K562 (cell line): ENCODE data around the gene IFI16. TPM values are rescaled to one million over a fixed set of nuclear protein-coding genes. Genes with fewer than 3 reads are reported as not detected.

Source experiments
- ATAC-seq: fragments of 200-7000 bp; cut with Tn5 transposase; 3 replicates; pipeline ENCODE4 v1.9.1; 2020; ENCODE audit warnings: moderate library complexity
- BruUV-seq: library from RNA; stranded (reverse); fragments of 400-500 nt; replicated peaks from 2 replicates; lab custom pipeline; 2021; lab: Mats Ljungman, UMichigan
- CTCF ChIA-PET: fragments of 300-600 bp; formaldehyde crosslinking; extraction: SDS; loops from one replicate; lab custom pipeline; 2021; ENCODE audit warnings: low intra/inter-chr PET ratio; lab: Yijun Ruan, JAX
- POLR2A ChIA-PET: fragments of 300-600, 350-650 bp; sonication (Branson Sonifier 250); formaldehyde crosslinking; extraction: SDS; loops from one replicate; lab custom pipeline; 2021; ENCODE audit warnings: antibody characterized with exemption, inconsistent platforms; lab: Yijun Ruan, JAX
- DNase-seq, 4 experiments: peaks; one replicate each; pipeline versions ENCODE4 v3.0.0 to v3.0.0-alpha.2; 2011 to 2018; ENCODE audit warnings: low spot score in 3 of 4, mixed read lengths in 3 of 4; ENCODE audit errors: extremely low read depth in 1 of 4
- FAIRE-seq: peaks from 2 replicates; lab custom pipeline; 2011; peaks lifted over from hg19 to GRCh38; lab: Jason Lieb, UNC
- H2AFZ ChIP-seq: 2 replicates; pipeline ENCODE4 v1.6.0; 2011; ENCODE audit warnings: low read depth, low read length, control low read depth, inconsistent platforms
- H3K27ac ChIP-seq: fragments of 200-600 bp; 3 replicates; pipeline ENCODE4 v1.8.0; 2011; ENCODE audit warnings: low read depth, mild to moderate bottlenecking, control low read depth, inconsistent platforms, low read length, moderate library complexity, mixed read lengths; ENCODE audit errors: extremely low read depth
- H3K27me3 ChIP-seq, 2 experiments: fragments of 300-600 bp in 1 of 2; 2 replicates in 1 of 2; 3 replicates in 1 of 2; pipeline versions ENCODE4 v1.6.0 to v1.8.0; 2011; ENCODE audit warnings: inconsistent platforms in 2 of 2, low read length in 2 of 2, mild to moderate bottlenecking in 1 of 2, mixed read lengths in 1 of 2, moderate library complexity in 1 of 2; ENCODE audit not compliant: control insufficient read depth in 2 of 2, insufficient read depth in 2 of 2
- H3K36me3 ChIP-seq: fragments of 300-600 bp; 3 replicates; pipeline ENCODE4 v1.8.0; 2011; ENCODE audit warnings: mild to moderate bottlenecking, low read length, inconsistent platforms; ENCODE audit not compliant: control insufficient read depth, insufficient read depth
- H3K4me1 ChIP-seq, 2 experiments: fragments of 200-600 bp in 1 of 2; replicated peaks in 1 of 2; 2 replicates in 1 of 2; 3 replicates in 1 of 2; pipeline versions ENCODE4 v1.5.1 to v1.8.0; 2011; ENCODE audit warnings: inconsistent platforms in 2 of 2, low read length in 2 of 2, mild to moderate bottlenecking in 1 of 2, mixed read lengths in 1 of 2, moderate library complexity in 1 of 2; ENCODE audit not compliant: control insufficient read depth in 2 of 2, insufficient read depth in 2 of 2
- H3K4me2 ChIP-seq: 2 replicates; pipeline ENCODE4 v1.6.1; 2011; ENCODE audit warnings: low read length, control low read depth, inconsistent platforms, mixed read lengths; ENCODE audit not compliant: insufficient read depth
- H3K4me3 ChIP-seq: fragments of 200-600 bp; sonication (generic), shearing (Covaris generic); 2 replicates; pipeline ENCODE4 v1.5.1; 2016; ENCODE audit warnings: control low read depth, inconsistent platforms
- H3K79me2 ChIP-seq: fragments of 200-600 bp; 3 replicates; pipeline ENCODE4 v1.8.0; 2011; ENCODE audit warnings: low read length, inconsistent platforms; ENCODE audit not compliant: control insufficient read depth, insufficient read depth
- H3K9ac ChIP-seq, 2 experiments: 2 replicates each; pipeline versions ENCODE4 v1.6.0 to v1.6.1; 2011; ENCODE audit warnings: low read depth in 2 of 2, low read length in 2 of 2, control low read depth in 1 of 2, inconsistent platforms in 1 of 2, mild to moderate bottlenecking in 1 of 2, mixed read lengths in 1 of 2; ENCODE audit not compliant: insufficient read depth in 1 of 2
- H3K9me1 ChIP-seq: one replicate; pipeline ENCODE4 v1.6.0; 2011; ENCODE audit warnings: inconsistent platforms, mild to moderate bottlenecking, low read length, moderate library complexity; ENCODE audit not compliant: control insufficient read depth, insufficient read depth
- H3K9me3 ChIP-seq: replicated peaks from 2 replicates; pipeline ENCODE4 v1.5.1; 2011; ENCODE audit warnings: low read depth, low read length, inconsistent platforms; ENCODE audit not compliant: control insufficient read depth, insufficient read depth
- H4K20me1 ChIP-seq: replicated peaks from 2 replicates; pipeline ENCODE4 v1.6.1; 2011; ENCODE audit warnings: low read length, inconsistent platforms, mixed read lengths; ENCODE audit not compliant: control insufficient read depth, insufficient read depth
- MYNN ChIP-seq, 2 experiments: sonication (generic); formaldehyde crosslinking in 1 of 2; IDR thresholded peaks; 2 replicates each; pipeline versions ENCODE4 v1.5.0 to v1.6.1; 2016 to 2020; ENCODE audit warnings: antibody characterized with exemption in 1 of 2, missing genetic modification reagents in 1 of 2
- STAG1 ChIP-seq: sonication (generic); formaldehyde crosslinking; IDR thresholded peaks from 2 replicates; pipeline ENCODE4 v1.5.0; 2020; ENCODE audit warnings: missing genetic modification reagents, borderline replicate concordance
- ZNF699 ChIP-seq: fragments of 250-450 bp; sonication (Bioruptor Pico); IDR thresholded peaks from 2 replicates; pipeline ENCODE4 v1.8.0; 2021; ENCODE audit warnings: mild to moderate bottlenecking, moderate library complexity; ENCODE audit not compliant: insufficient replicate concordance
- WGBS: fragments of 100-300 bp; shearing (Covaris generic); methylation state at CpG from one replicate; pipeline ENCODE4 v1.1.6; 2016; ENCODE audit warnings: low coverage, mixed read lengths; ENCODE audit not compliant: insufficient coverage; ENCODE audit errors: missing lambda C conversion rate; 5-methylcytosine and 5-hydroxymethylcytosine counted together
- in situ Hi-C: fragments of 300-500 bp; cut with MboI; formaldehyde crosslinking; loops from 4 replicates; pipeline ENCODE4 v1.15.0; 2018; ENCODE audit warnings: inconsistent platforms, mixed read lengths
- intact Hi-C: fragments of 100-400 bp; cut with micrococcal nuclease; formaldehyde crosslinking; loops from 2 replicates; pipeline ENCODE4 v1.14.2; 2022
- polyA plus RNA-seq, 8 experiments: library from polyadenylated mRNA; depleted of rRNA in 4 of 8; stranded (reverse) in 5 of 8; unstranded in 3 of 8; fragments of >200 nt; fragmentation: Nextera tagmentation in 2 of 8; fragmentation: Illumina TruSeq in 1 of 8; extraction: Ambion mirVana in 2 of 8; extraction: Trizol in 1 of 8; gene quantifications; 2 replicates each; pipeline versions ENCODE4 v1.2.1 to v1.2.3, GENCODE V29; 2011 to 2014; ENCODE audit warnings: inconsistent platforms in 1 of 8, missing spikeins in 1 of 8
- total RNA-seq, 7 experiments: library from RNA; depleted of rRNA in 6 of 7; stranded (reverse); fragments of >200 nt in 6 of 7; fragmentation: Illumina TruSeq in 2 of 7; extraction: Trizol in 2 of 7; gene quantifications; 2 replicates each; pipeline versions ENCODE4 v1.2.1 to v1.2.3, GENCODE V29; 2011 to 2021; ENCODE audit warnings: low replicate concordance in 1 of 7
- TF ChIP-seq, protein P1 (sequence below): fragments of 250-450 bp; sonication (Bioruptor Pico); IDR thresholded peaks from 2 replicates; pipeline ENCODE4 v1.8.0; 2022; ENCODE audit warnings: inconsistent platforms
- TF ChIP-seq, protein P2 (sequence below), 3 experiments: IDR thresholded peaks in 2 of 3; conservative IDR thresholded peaks in 1 of 3; 2 replicates each; pipeline ENCODE4 v1.5.1; 2011 to 2012; ENCODE audit warnings: low read length in 3 of 3, mild to moderate bottlenecking in 3 of 3, control low read depth in 2 of 3, improper control_type of control experiment in 1 of 3, inconsistent platforms in 1 of 3, low read depth in 1 of 3, mixed read lengths in 1 of 3, moderate library complexity in 1 of 3; ENCODE audit not compliant: insufficient read depth in 2 of 3

The IFI16 gene
- total and polyA plus RNA-seq, 9 of the 15 experiments (the other 6 are each of a cell fraction or from before 2014, with no cell fraction given): 0.70 to 2.8 (median 1.6) TPM

DNA sequence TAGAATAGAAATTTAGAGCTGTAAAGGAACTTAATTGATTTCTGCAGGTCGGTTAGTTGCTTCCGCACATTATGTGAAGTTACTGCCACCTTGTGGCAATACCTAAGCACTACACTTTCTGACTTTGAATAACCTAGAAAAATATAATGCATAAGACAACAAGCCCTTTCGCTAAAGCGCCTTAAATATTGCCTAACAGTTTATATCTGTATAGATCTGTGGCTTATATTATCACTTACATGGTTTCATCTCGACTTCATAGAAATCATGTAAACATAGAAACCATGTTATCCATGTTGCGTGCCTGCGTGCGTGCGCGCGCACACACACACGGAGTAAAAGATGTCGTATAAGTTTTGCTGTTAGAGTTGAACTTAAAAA, 10.9 kb upstream of the IFI16 start (continued):
- TF ChIP-seq, protein P1, sequence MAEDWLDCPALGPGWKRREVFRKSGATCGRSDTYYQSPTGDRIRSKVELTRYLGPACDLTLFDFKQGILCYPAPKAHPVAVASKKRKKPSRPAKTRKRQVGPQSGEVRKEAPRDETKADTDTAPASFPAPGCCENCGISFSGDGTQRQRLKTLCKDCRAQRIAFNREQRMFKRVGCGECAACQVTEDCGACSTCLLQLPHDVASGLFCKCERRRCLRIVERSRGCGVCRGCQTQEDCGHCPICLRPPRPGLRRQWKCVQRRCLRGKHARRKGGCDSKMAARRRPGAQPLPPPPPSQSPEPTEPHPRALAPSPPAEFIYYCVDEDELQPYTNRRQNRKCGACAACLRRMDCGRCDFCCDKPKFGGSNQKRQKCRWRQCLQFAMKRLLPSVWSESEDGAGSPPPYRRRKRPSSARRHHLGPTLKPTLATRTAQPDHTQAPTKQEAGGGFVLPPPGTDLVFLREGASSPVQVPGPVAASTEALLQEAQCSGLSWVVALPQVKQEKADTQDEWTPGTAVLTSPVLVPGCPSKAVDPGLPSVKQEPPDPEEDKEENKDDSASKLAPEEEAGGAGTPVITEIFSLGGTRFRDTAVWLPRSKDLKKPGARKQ (CRISPR knock-in tag): peak; percentile 98
- no peak for TF ChIP-seq ZNF699 (CRISPR knock-in tag)
- TF ChIP-seq, protein P2, sequence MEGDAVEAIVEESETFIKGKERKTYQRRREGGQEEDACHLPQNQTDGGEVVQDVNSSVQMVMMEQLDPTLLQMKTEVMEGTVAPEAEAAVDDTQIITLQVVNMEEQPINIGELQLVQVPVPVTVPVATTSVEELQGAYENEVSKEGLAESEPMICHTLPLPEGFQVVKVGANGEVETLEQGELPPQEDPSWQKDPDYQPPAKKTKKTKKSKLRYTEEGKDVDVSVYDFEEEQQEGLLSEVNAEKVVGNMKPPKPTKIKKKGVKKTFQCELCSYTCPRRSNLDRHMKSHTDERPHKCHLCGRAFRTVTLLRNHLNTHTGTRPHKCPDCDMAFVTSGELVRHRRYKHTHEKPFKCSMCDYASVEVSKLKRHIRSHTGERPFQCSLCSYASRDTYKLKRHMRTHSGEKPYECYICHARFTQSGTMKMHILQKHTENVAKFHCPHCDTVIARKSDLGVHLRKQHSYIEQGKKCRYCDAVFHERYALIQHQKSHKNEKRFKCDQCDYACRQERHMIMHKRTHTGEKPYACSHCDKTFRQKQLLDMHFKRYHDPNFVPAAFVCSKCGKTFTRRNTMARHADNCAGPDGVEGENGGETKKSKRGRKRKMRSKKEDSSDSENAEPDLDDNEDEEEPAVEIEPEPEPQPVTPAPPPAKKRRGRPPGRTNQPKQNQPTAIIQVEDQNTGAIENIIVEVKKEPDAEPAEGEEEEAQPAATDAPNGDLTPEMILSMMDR (IDR thresholded peaks at IDR 0.05 in 2 of 3, conservative IDR thresholded peaks at IDR 0.05 in 1 of 3; ENCODE audit: insufficient read depth in 2 of 3, low read depth in 1 of 3, low read length in 3 of 3): peak; percentile 57 to 91 (median 76); a peak in 5 of 6 replicates
- TF ChIP-seq, all 486 proteins: peak for 7

DNA sequence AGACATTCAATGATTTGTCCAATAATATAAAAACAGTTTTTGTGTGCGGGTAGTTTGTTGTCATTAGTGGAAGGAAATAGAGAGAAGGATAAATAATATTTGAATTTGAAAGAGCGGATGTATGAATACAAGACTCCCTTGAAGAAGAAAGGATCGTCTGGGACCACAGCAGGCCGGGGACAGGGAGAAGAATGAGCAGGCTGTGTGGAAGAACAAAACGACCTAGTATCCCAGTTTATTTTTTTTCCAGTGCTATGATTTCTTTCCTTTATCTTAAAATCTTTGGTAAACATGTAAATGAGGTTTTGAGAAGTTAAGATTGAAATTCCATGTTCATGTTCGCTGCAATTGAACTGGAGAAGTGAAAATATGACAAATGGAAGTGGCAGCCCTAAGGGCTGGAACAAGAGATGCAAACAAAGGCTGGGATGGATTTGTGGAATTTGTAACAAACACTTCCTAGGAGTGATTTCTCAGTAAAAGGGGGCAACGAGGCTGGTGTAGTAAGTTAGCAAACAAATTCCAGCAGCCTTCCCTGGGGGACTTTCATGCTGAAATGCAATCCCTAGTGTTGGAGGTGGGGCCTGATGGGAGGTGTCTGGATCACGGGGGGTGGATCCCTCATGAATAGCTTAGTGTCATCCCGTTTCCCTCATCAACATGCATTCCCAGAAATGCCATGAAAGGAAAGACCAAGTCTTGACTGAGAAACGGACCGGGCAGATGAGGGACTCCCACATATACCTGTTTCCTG, 10.2 kb upstream of the IFI16 start:
- no peaks in the 10 kb centered on the region for H3K79me2 ChIP-seq
- H3K9me1 ChIP-seq: no peaks in the 10 kb centered on the region
- no peak overlapping the region for H3K4me2 ChIP-seq
- in situ Hi-C loops (loop anchor here (10.0 kb wide), 2 partner anchors 205 to 335 kb away; no protein-coding TSS in a partner anchor), intact Hi-C loops (loop anchor here (2.0 to 10.0 kb wide), 5 partner anchors 73 to 797 kb away; partner anchors contain the start of gene SPTA1)
- H3K27ac ChIP-seq: no peak overlapping the region
- H3K9ac ChIP-seq: no peak overlapping the region
- H3K27me3 ChIP-seq: no peaks in the 10 kb centered on the region
- WGBS: 12% methylated on average over 11 of the region's 11 CpGs
- CTCF ChIA-PET: interaction anchor here (0.7 to 1.4 kb wide), 4 partner anchors 73 to 1036 kb away, joined by 3 to 5 read pairs (median 4); no protein-coding TSS in a partner anchor
- H4K20me1 ChIP-seq: no peaks in the 10 kb centered on the region
- no peaks in the 10 kb centered on the region; a peak in 1 of 5 replicates for H3K4me1 ChIP-seq
- BruUV-seq: no TSS peak
- POLR2A ChIA-PET: no interaction called here
- 0 out of 2 replicates have a peak overlapping the region, but pooled peaks have one; percentile 1 for H2AFZ ChIP-seq
- no peak for ATAC-seq
- no peak overlapping the region for H3K4me3 ChIP-seq
- FAIRE-seq: no peak
- no peaks in the 10 kb centered on the region for H3K9me3 ChIP-seq
- no peak for DNase-seq
- no peak for TF ChIP-seq STAG1 (CRISPR knock-in tag)
- 0 out of 2 replicates have a peak, but pooled peaks have one; percentile 28 for TF ChIP-seq MYNN (IDR thresholded peaks at IDR 0.05)
- no peak for TF ChIP-seq MYNN (CRISPR knock-in tag; IDR thresholded peaks at IDR 0.05)
- TF ChIP-seq, all 486 proteins: peak for 1
- H3K36me3 ChIP-seq: no peaks in the 10 kb centered on the region
